HCT116 (cell line): ENCODE data around the gene ROBO1. TPM values are rescaled to one million over a fixed set of nuclear protein-coding genes. Genes with fewer than 3 reads are reported as not detected.

ENCODE experiments used
- ATAC-seq: fragments of 200-7000 bp; cut with Tn5 transposase; 2 replicates; pipeline ENCODE4 v1.9.1; 2020; ENCODE audit warnings: mild to moderate bottlenecking, moderate library complexity
- BruUV-seq: library from RNA; stranded (reverse); fragments of 400-500 nt; replicated peaks from 2 replicates; lab custom pipeline; 2021; lab: Mats Ljungman, UMichigan
- CTCF ChIA-PET: fragments of 300-600 bp; sonication (Branson Sonifier 250); formaldehyde crosslinking; loops from one replicate; lab custom pipeline; 2021; ENCODE audit warnings: antibody characterized with exemption; lab: Charles Lee
- POLR2A ChIA-PET: fragments of 300-600, 350-600 bp; sonication (Branson Sonifier 250); formaldehyde crosslinking; loops from one replicate; lab custom pipeline; 2021; ENCODE audit warnings: antibody characterized with exemption; lab: Charles Lee
- RAD21 ChIA-PET, 2 experiments: fragments of 300-600 bp; sonication (Branson Sonifier 250); formaldehyde crosslinking; loops; one replicate each; lab custom pipeline; 2023; ENCODE audit warnings: low total read pairs in 2 of 2; ENCODE audit not compliant: uncharacterized antibody in 2 of 2, unreplicated experiment in 2 of 2, low non-redundant PET in 1 of 2; lab: Charles Lee
- DNase-seq: peaks from one replicate; pipeline ENCODE4 v3.0.0-alpha.2; 2010; ENCODE audit warnings: low read depth, low spot score
- H2AFZ ChIP-seq: fragments of 200-600 bp; shearing (Covaris generic), sonication (generic); 2 replicates; pipeline ENCODE4 v1.6.1; 2017; ENCODE audit warnings: low read depth, mixed run types, mixed read lengths, antibody characterized with exemption, low read length; ENCODE audit not compliant: poor library complexity, severe bottlenecking
- H3K27ac ChIP-seq: 2 replicates; pipeline ENCODE4 v1.5.1; 2012; ENCODE audit warnings: low read depth, low read length
- H3K27me3 ChIP-seq: fragments of 200-600 bp; sonication (generic); 2 replicates; pipeline ENCODE4 v1.6.1; 2016; ENCODE audit warnings: mixed run types, low read length, mixed read lengths; ENCODE audit not compliant: insufficient read depth
- H3K36me3 ChIP-seq, 2 experiments: fragments of 200-500 bp in 1 of 2; fragments of 200-600 bp in 1 of 2; sonication (Bioruptor generic) in 1 of 2; sonication (generic) in 1 of 2; 2 replicates each; pipeline versions ENCODE4 v1.5.1 to v1.6.1; 2014 to 2016; ENCODE audit warnings: low read length in 2 of 2, inconsistent platforms in 1 of 2, mixed read lengths in 1 of 2, mixed run types in 1 of 2; ENCODE audit not compliant: insufficient read depth in 2 of 2, control insufficient read depth in 1 of 2
- H3K4me1 ChIP-seq, 2 experiments: fragments of 200-600 bp in 1 of 2; sonication (generic) in 1 of 2; 2 replicates each; pipeline versions ENCODE4 v1.5.1 to v1.6.1; 2012 to 2017; ENCODE audit warnings: low read length in 2 of 2, inconsistent platforms in 1 of 2, mild to moderate bottlenecking in 1 of 2, mixed read lengths in 1 of 2, mixed run types in 1 of 2, moderate library complexity in 1 of 2; ENCODE audit not compliant: insufficient read depth in 2 of 2, control insufficient read depth in 1 of 2
- H3K4me2 ChIP-seq: fragments of 200-600 bp; sonication (generic); 2 replicates; pipeline ENCODE4 v1.6.1; 2017; ENCODE audit warnings: mixed run types, low read length, mixed read lengths
- H3K4me3 ChIP-seq, 2 experiments: fragments of 200-600 bp in 1 of 2; sonication (generic) in 1 of 2; replicated peaks in 1 of 2; 2 replicates each; pipeline ENCODE4 v1.5.1; 2011 to 2016; ENCODE audit warnings: low read length in 2 of 2, control low read depth in 1 of 2, low read depth in 1 of 2, mild to moderate bottlenecking in 1 of 2, mixed read lengths in 1 of 2, mixed run types in 1 of 2
- H3K79me2 ChIP-seq: fragments of 200-600 bp; sonication (generic); 2 replicates; pipeline ENCODE4 v1.6.1; 2017; ENCODE audit warnings: mild to moderate bottlenecking, mixed run types, low read length, moderate library complexity, mixed read lengths; ENCODE audit not compliant: insufficient read depth
- H3K9ac ChIP-seq: fragments of 200-600 bp; sonication (generic); 2 replicates; pipeline ENCODE4 v1.6.1; 2016; ENCODE audit warnings: low read length, mixed read lengths
- H3K9me2 ChIP-seq: fragments of 200-600 bp; sonication (generic), shearing (Covaris generic); 2 replicates; pipeline ENCODE4 v1.6.1; 2017; ENCODE audit warnings: mixed run types, mild to moderate bottlenecking, moderate library complexity; ENCODE audit not compliant: insufficient read depth
- H3K9me3 ChIP-seq, 2 experiments: fragments of 200-500 bp in 1 of 2; fragments of 200-600 bp in 1 of 2; sonication (Bioruptor generic) in 1 of 2; sonication (generic) in 1 of 2; 2 replicates each; pipeline ENCODE4 v1.6.1; 2014 to 2017; ENCODE audit warnings: low read length in 2 of 2, mixed read lengths in 2 of 2, inconsistent platforms in 1 of 2, low read depth in 1 of 2, mild to moderate bottlenecking in 1 of 2, mixed run types in 1 of 2, moderate library complexity in 1 of 2; ENCODE audit not compliant: control insufficient read depth in 1 of 2, insufficient read depth in 1 of 2
- H4K20me1 ChIP-seq: fragments of 200-600 bp; sonication (generic), shearing (Covaris generic); 2 replicates; pipeline ENCODE4 v1.6.1; 2017; ENCODE audit warnings: mixed run types, mild to moderate bottlenecking, moderate library complexity; ENCODE audit not compliant: insufficient read depth
- CBX3 ChIP-seq: IDR thresholded peaks from 2 replicates; pipeline ENCODE4 v1.6.1; 2012; ENCODE audit warnings: low read depth
- CEBPB ChIP-seq: IDR thresholded peaks from 2 replicates; pipeline ENCODE4 v1.6.1; 2012; ENCODE audit warnings: low read depth
- EGR1 ChIP-seq: IDR thresholded peaks from 2 replicates; pipeline ENCODE4 v1.6.1; 2012; ENCODE audit warnings: low read depth
- ELF1 ChIP-seq: IDR thresholded peaks from 2 replicates; pipeline ENCODE4 v1.6.1; 2012; ENCODE audit warnings: low read depth, borderline replicate concordance
- EZH2 ChIP-seq: fragments of 200-600 bp; sonication (generic); IDR thresholded peaks from 2 replicates; pipeline ENCODE4 v1.6.1; 2017; ENCODE audit warnings: antibody characterized with exemption, mixed run types
- EZH2phosphoT487 ChIP-seq: fragments of 200-600 bp; IDR thresholded peaks from 2 replicates; pipeline ENCODE4 v1.6.1; 2018; ENCODE audit warnings: antibody characterized with exemption, borderline replicate concordance
- POLR2AphosphoS5 ChIP-seq: IDR thresholded peaks from 2 replicates; pipeline ENCODE4 v1.6.1; 2011; ENCODE audit warnings: mild to moderate bottlenecking, low read depth, low read length, moderate library complexity
- RAD21 ChIP-seq: IDR thresholded peaks from 2 replicates; pipeline ENCODE4 v1.6.1; 2012; ENCODE audit warnings: low read depth, mild to moderate bottlenecking
- SP1 ChIP-seq: IDR thresholded peaks from 2 replicates; pipeline ENCODE4 v1.6.1; 2012; ENCODE audit warnings: low read depth
- SRF ChIP-seq: IDR thresholded peaks from 2 replicates; pipeline ENCODE4 v1.6.1; 2012; ENCODE audit warnings: low read depth
- TCF7L2 ChIP-seq: IDR thresholded peaks from 2 replicates; pipeline ENCODE4 v1.7.0; 2011; ENCODE audit warnings: borderline replicate concordance, inconsistent platforms; ENCODE audit not compliant: insufficient read depth, insufficient read length; ENCODE audit errors: extremely low read depth
- YY1 ChIP-seq: IDR thresholded peaks from 2 replicates; pipeline ENCODE4 v1.6.1; 2011; ENCODE audit warnings: low read length, low read depth, moderate library complexity, mild to moderate bottlenecking; ENCODE audit not compliant: insufficient replicate concordance; ENCODE audit errors: extremely low read depth
- ZFX ChIP-seq: fragments of 450-650 bp; IDR thresholded peaks from 2 replicates; pipeline ENCODE4 v1.6.1; 2017
- ZNF274 ChIP-seq: fragments of 200-500 bp; sonication (Bioruptor generic); IDR thresholded peaks from 2 replicates; pipeline ENCODE4 v1.6.1; 2014; ENCODE audit warnings: mild to moderate bottlenecking, low read depth, low read length, inconsistent platforms
- intact Hi-C: fragments of 100-400 bp; cut with micrococcal nuclease; formaldehyde crosslinking; loops from 2 replicates; pipeline ENCODE4 v1.10.0; 2022
- total RNA-seq: library from RNA; stranded (reverse); gene quantifications from one replicate; pipeline ENCODE4 v1.2.1, GENCODE V29; 2021; ENCODE audit not compliant: unreplicated experiment
- TF ChIP-seq, protein P1 (sequence below), 3 experiments: fragments of 200-600 bp in 1 of 3; sonication (generic) in 1 of 3; IDR thresholded peaks in 2 of 3; conservative IDR thresholded peaks in 1 of 3; 2 replicates each; pipeline ENCODE4 v1.5.1; 2012 to 2017; ENCODE audit warnings: low read depth in 2 of 3, low read length in 2 of 3, antibody characterized with exemption in 1 of 3, borderline replicate concordance in 1 of 3, control low read depth in 1 of 3, mild to moderate bottlenecking in 1 of 3, mixed read lengths in 1 of 3, mixed run types in 1 of 3, moderate library complexity in 1 of 3; ENCODE audit not compliant: insufficient read depth in 1 of 3
- TF ChIP-seq, protein P2 (sequence below): IDR thresholded peaks from 2 replicates; pipeline ENCODE4 v1.6.1; 2012; ENCODE audit warnings: low read depth
- TF ChIP-seq, protein P3 (sequence below): IDR thresholded peaks from 2 replicates; pipeline ENCODE4 v1.6.1; 2011; ENCODE audit warnings: mild to moderate bottlenecking, low read length, moderate library complexity; ENCODE audit not compliant: insufficient replicate concordance; ENCODE audit errors: extremely low read depth
- TF ChIP-seq, protein P4 (sequence below): IDR thresholded peaks from 2 replicates; pipeline ENCODE4 v1.6.1; 2012
- TF ChIP-seq, protein P5 (sequence below): IDR thresholded peaks from 2 replicates; pipeline ENCODE4 v1.6.1; 2012

The ROBO1 gene
- total RNA-seq, 1 experiment from 2014 or later = 0.27 TPM

DNA sequence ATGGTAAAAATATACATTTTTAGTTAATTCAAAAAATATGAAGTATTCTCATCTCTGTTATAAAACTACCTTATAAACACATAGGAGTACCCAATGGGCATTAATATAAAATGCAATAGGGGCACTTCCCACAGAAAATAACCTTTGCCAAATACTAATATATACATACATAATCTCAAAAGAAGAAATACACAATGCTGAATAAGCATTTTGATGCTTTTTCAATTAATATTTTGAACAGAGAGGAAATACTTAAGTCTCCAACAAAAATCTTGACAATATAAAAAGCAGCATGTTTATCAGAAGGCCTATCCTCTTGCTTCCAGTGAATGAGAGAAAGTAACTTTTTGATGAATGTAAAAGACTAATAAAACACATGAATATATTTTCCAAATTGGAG lies 110.7 kb downstream of the ROBO1 start:
- Histone ChIP-seq H3K36me3 (no peaks in the 10 kb centered on the region), H3K79me2 (no peaks in the 10 kb centered on the region), H4K20me1 (no peaks in the 10 kb centered on the region), H3K4me3 (no peak overlapping the region), H3K4me2 (no peak overlapping the region), H3K9ac (no peak overlapping the region), H3K27me3 (no peaks in the 10 kb centered on the region), H3K4me1 (no peaks in the 10 kb centered on the region), H3K9me3 (peaks cover 3 to 15% of the 10 kb centered on the region in 2 experiments; a peak in 2 of 4 replicates), H2AFZ (no peak overlapping the region), H3K9me2 (no peaks in the 10 kb centered on the region), H3K27ac (no peak overlapping the region)
- no TSS peak for BruUV-seq
- DNase-seq (no peak), ATAC-seq (no peak)
- POLR2A ChIA-PET = no interaction called here
- TF ChIP-seq SP1 (no peak), EZH2phosphoT487 (no peak), RAD21 (no peak), ZNF274 (no peak), SRF (no peak), EGR1 (no peak), ELF1 (no peak), CEBPB (no peak), TCF7L2 (no peak), CBX3 (no peak), EZH2 (no peak), ZFX (no peak), POLR2AphosphoS5 (no peak), YY1 (no peak)
- TF ChIP-seq, protein P1, sequence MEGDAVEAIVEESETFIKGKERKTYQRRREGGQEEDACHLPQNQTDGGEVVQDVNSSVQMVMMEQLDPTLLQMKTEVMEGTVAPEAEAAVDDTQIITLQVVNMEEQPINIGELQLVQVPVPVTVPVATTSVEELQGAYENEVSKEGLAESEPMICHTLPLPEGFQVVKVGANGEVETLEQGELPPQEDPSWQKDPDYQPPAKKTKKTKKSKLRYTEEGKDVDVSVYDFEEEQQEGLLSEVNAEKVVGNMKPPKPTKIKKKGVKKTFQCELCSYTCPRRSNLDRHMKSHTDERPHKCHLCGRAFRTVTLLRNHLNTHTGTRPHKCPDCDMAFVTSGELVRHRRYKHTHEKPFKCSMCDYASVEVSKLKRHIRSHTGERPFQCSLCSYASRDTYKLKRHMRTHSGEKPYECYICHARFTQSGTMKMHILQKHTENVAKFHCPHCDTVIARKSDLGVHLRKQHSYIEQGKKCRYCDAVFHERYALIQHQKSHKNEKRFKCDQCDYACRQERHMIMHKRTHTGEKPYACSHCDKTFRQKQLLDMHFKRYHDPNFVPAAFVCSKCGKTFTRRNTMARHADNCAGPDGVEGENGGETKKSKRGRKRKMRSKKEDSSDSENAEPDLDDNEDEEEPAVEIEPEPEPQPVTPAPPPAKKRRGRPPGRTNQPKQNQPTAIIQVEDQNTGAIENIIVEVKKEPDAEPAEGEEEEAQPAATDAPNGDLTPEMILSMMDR (IDR thresholded peaks at IDR 0.05 in 2 of 3, conservative IDR thresholded peaks at IDR 0.05 in 1 of 3; ENCODE audit: borderline replicate concordance in 1 of 3, insufficient read depth in 1 of 3, low read depth in 2 of 3, low read length in 2 of 3) = no peak
- TF ChIP-seq, protein P2, sequence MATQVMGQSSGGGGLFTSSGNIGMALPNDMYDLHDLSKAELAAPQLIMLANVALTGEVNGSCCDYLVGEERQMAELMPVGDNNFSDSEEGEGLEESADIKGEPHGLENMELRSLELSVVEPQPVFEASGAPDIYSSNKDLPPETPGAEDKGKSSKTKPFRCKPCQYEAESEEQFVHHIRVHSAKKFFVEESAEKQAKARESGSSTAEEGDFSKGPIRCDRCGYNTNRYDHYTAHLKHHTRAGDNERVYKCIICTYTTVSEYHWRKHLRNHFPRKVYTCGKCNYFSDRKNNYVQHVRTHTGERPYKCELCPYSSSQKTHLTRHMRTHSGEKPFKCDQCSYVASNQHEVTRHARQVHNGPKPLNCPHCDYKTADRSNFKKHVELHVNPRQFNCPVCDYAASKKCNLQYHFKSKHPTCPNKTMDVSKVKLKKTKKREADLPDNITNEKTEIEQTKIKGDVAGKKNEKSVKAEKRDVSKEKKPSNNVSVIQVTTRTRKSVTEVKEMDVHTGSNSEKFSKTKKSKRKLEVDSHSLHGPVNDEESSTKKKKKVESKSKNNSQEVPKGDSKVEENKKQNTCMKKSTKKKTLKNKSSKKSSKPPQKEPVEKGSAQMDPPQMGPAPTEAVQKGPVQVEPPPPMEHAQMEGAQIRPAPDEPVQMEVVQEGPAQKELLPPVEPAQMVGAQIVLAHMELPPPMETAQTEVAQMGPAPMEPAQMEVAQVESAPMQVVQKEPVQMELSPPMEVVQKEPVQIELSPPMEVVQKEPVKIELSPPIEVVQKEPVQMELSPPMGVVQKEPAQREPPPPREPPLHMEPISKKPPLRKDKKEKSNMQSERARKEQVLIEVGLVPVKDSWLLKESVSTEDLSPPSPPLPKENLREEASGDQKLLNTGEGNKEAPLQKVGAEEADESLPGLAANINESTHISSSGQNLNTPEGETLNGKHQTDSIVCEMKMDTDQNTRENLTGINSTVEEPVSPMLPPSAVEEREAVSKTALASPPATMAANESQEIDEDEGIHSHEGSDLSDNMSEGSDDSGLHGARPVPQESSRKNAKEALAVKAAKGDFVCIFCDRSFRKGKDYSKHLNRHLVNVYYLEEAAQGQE = no peak
- TF ChIP-seq, protein P3, sequence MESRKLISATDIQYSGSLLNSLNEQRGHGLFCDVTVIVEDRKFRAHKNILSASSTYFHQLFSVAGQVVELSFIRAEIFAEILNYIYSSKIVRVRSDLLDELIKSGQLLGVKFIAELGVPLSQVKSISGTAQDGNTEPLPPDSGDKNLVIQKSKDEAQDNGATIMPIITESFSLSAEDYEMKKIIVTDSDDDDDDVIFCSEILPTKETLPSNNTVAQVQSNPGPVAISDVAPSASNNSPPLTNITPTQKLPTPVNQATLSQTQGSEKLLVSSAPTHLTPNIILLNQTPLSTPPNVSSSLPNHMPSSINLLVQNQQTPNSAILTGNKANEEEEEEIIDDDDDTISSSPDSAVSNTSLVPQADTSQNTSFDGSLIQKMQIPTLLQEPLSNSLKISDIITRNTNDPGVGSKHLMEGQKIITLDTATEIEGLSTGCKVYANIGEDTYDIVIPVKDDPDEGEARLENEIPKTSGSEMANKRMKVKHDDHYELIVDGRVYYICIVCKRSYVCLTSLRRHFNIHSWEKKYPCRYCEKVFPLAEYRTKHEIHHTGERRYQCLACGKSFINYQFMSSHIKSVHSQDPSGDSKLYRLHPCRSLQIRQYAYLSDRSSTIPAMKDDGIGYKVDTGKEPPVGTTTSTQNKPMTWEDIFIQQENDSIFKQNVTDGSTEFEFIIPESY = no peak
- TF ChIP-seq, protein P4, sequence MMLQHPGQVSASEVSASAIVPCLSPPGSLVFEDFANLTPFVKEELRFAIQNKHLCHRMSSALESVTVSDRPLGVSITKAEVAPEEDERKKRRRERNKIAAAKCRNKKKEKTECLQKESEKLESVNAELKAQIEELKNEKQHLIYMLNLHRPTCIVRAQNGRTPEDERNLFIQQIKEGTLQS = no peak
- TF ChIP-seq, protein P5, sequence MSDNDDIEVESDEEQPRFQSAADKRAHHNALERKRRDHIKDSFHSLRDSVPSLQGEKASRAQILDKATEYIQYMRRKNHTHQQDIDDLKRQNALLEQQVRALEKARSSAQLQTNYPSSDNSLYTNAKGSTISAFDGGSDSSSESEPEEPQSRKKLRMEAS = no peak
- CTCF ChIA-PET = no interaction called here
- RAD21 ChIA-PET = no interaction called here
- intact Hi-C loops = no loop called here
